Ecto neural progenitor cell (in vitro differentiated cells): ENCODE measurements around the gene DPF3.
"Not testable (repeated sequence)": the region's sequence is repeated elsewhere in the genome, so short reads cannot be mapped to it uniquely, and the experiment has no call there.

ENCODE experiments used
- DNase-seq: peaks from one replicate; pipeline ENCODE4 v3.0.0-alpha.2; 2018; ENCODE audit warnings: low spot score

Gene DPF3

DNA sequence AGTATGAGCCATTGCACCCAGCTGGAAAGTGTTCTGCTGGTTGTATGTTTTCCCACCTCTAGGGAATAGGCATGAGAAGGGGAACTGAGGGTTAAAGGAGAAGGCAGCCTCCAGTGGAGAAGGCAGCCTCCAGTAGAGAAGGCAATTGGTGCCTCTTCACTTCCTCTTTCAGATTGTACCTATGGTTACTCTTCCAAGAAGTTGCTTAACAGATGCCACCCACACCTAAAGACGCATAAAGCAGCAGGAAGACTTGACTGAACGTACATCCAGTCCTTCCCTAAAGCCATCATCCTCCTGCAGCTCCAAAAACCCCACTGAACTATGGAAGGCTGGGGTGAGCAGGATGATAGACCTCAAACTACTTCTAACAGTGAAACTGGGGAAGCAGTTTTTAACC lies 13.1 kb downstream of the DPF3 start:
- no peak for DNase-seq

DNA sequence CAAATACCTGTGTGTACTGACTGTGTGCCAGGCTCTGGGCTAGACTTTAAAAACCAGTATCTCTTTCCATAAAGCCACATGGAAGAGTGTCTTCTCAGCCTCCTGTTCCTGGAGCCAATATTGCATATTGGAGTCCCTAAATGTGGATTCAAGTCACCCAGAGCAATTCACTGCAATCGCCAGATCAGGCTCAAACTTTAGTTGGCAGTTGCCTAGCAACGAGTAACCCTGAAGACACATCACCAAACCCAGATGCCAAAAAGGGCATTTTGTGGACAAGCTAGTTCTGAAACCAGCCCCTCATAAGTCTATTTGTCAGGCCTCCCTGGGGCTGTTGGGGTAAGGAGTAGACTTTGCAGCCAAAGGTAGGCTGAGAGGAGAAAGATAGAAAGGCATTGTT lies 13.7 kb downstream of the DPF3 start:
- no peak for DNase-seq

DNA sequence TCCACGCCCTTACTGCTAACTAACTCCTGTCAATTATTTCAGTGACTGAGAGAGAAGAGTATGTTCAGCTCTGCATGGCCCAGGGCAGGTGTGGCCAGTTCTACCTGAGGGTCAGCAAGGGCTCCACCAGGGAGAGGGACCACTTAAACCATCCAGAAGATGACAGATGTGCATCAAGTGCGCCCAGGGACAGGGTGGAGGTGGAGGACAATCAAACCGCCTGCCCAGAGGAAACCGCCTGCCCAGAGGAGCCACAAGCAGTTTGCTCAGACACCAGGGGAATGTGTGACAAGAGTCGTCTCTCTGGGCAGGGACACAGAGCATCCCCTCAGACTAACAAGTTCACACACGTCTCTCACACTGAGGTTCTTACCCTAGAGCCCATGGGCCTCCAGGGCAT lies 14.5 kb downstream of the DPF3 start:
- no peak for DNase-seq

DNA sequence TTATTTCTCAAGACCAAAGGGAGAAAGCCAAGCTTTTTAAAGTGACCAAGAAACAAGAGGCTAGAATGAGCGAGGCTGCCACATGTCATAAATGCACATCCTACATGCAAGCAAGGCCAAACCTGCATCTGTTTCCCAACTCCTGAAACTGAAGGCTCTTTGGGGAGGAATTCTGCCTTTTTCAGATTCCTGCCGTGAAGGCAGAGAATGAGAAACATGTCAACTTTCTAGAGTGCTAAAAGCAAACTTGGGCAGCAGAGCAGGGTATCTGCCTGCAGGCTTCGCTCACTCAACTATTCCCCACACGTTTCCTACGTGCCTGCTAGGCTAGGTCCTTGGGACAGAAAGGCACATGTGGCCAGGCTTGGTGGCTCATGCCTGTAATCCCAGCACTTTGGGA lies 15.2 kb downstream of the DPF3 start:
- DNase-seq: no peak

DNA sequence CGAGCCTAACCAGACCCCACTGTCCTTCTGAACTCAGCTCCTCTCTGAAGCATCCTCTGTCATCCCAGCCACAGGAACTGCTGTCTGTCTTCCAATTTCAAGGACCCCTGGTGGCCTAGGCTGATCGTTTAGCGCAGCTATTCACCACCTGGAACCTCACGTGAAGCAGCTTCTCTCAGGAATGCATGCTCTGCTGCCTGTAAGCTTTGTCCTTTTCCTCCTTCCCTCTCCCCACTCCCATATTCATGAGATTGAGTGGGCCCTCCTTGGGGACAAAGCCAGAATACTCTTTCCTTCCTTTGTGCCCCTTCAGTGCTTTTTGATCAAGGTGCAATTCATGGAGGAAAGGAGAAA lies 17.2 kb downstream of the DPF3 start:
- no peak for DNase-seq

DNA sequence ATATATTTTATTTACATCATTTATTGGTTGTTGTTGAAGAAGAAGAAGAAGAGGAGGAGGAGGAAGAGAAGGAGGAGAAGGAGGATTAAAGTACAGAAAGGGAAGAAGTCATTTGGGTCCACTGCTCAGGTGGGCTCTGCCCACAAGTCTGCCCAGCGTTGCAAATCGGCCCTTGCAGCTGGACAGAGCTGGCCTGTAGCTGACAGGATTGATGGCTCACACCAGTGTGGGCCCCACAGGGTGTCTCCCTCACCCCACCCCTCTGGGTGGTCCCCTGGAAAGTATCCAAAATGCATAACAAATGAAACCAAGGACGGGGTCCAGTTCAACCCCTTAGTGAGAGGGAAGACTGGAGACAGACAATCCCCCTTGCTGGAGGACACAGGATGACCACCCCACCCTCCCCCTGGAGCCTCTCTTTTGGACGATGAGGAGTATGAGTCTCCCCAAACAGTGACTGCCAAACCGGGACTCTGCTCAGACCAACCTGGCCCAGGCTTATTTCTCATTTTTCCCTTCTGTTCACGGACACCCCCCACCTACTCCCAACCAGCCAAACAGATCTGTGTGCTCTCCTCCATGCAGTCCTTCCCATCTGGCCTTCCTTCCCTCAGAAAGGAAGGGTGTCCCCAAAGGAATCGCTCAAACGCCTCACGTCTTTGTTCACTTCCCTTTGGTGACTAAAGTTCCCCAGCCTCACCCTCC lies 17.7 kb downstream of the DPF3 start:
- DNase-seq: no peak

DNA sequence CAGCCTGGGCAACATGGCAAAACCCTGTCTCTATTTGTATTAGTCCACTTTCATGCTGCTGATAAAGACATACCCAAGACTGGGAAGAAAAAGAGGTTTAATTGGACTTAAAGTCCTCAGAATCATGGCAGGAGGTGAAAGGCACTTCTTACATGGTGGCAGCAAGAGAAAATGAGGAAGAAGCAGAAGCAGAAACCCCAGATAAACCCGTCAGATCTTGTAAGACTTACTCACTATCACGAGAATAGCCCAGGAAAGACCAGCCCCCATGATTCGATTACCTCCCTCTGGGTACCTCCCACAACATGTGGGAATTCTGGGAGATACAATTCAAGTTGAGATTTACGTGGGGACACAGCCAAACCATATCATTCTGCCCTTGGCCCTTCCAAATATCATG lies 23.0 kb downstream of the DPF3 start:
- not testable (repeated sequence) for DNase-seq

DNA sequence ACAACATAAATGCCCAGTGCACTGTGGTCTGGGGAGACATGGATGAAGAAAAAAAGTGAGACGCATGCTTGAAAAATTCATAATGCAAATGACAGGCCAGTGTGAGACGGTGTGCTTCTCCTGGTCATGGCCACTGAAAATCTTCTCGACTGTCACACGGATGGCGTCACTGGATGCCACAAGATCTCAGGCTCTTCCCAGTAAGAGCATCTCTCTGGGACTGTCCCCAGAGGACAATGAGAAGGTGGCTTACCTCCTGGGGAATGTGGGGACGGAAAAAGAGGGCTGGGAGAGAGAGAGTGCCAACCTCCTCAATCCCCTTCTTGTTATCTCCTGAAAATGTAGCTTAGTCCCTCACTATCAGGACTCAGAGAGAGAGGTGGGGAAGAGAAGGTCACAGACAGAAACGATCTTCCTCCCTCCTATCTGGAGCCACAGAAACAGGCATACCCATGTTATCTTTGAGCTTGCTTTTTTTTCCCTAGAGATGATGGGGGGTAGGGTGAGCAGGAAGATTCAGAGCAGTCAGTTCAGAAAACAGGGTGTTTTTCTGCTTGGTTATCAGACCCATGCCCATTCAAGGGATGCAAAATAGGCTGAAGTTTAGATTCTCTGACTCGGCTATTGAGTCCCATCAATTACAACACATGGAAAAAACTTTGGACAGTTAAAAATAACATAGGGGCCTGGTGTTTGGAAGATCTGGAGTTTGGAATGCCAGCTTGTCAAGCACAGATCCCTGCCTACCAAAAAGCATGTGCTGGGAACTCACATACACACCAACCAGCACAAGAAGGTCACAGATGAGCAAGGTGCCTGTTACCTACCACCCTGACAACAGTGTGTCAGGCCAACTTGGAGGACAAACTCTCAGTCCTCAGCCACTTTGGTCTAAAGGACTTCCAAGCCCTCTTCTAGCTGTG lies 24.2 kb downstream of the DPF3 start:
- no peak for DNase-seq

DNA sequence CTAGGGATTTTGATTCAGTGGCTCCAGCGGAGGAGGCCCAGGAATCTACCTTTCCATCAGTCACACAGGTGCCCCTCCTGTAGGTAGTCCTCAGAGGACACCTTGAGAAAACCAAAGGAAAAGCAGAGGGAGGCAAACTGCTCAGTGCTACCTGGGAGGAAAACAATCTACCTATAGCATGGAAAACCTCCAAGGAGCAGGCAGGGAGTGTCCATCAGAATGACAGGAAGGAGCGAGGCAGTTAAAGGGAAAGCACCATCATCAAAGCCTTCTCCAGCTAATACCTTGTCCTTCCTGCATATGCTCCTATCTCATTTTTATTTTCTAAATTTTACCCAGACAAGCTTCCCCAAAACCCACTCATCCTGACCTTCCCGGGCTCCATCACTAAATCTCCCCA lies 25.4 kb downstream of the DPF3 start:
- DNase-seq: no peak

DNA sequence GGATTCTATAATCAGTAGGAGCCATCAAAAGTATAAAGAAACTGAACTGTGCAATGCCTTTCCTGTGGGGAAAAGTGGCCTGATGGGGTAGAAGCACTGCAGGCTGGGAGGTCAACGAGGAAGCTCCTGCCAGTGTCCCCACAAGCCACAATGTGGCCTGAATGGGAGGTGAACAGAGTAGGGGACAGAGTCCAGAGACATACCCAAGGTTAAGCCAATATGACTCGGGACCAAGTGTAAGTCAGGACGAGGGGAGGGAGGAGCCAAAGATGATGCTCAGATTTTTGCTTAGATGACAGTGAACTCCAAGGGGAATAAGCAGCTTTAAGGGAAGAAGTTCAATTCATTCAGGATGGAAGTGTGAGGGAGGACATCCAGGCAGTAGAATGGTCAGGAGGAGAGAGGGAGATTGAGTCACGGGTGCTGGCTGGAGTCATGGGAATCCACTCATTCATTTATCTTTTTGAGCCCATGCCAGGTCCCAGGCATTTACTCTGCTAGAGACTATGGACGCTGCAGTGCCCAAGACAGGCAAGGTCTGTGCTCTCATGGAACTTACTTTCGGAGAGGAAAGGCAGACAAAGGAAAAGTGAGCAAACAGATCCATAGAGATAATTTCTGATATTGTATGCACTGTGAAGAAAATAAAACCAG lies 29.1 kb downstream of the DPF3 start:
- DNase-seq: no peak

DNA sequence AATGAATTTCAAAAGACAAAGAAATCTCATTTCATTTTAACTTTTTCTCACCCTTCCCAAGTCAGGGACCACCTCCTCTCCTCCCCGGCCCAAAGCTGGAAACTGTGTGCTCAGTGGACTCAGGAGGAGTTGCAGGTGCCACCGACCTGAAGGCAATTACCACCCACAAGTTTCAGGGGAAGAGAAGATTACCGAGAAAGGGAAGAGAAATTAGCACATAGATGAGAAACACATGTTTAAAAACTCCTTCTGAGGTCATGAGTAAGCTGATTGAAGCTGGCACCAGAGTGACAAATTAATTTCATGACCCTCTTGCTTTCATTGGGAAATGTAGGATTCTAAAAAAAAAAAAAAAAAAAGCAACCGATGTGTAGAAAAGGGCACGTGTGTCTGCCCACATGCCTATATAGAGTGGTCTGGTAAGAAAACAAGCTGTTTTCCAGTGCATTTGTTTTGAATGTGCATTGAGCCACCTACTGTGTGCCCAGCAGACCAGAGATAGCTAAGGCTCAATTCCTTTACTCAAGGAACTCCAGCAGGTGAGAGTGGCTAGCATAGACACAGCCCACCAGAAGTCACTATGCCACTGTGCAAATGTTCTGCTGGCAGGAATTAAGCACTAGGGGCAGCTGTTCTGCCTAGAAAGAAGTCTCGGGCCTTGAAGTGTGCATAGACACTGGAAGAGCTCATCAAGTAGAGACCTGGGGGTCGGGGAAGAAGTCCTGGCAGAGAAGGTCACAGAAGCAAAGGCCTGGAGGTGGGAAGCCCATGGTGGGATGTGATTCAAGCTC lies 30.5 kb downstream of the DPF3 start:
- DNase-seq: no peak

DNA sequence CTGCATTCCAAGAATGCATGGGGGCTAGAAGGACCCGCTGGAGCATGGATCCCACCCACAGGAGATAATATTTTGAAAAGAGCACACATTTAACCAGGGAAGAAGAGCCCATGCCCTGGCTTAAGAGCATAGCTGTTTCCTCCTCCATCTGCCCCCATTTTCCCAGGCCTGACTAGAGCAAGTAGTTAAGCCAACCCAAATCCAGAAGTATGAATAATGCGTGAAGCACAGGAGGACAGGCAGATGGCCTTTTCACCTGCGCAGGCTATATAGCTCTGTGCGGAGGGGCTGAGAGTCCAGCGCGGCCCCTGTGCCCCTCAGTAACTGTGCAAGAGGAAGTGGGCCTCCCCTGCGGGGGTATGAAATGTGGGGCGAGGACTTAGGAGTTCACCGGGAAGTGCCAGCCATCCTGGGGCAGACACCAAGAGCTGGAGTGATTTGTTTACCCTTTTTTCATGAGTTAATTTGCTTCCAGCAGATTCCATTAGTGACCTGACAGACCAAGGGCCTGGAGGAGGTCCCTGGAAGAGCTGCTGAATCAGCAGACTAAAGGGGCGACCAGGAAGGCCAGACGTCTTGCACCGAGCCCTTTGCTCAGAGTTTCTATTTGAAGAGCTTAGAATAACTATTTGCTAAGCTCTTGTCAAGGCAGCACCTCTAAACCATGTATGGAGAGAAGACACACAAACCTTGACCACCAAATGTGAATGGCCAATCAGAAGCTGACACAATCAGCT lies 37.2 kb downstream of the DPF3 start:
- DNase-seq: no peak

DNA sequence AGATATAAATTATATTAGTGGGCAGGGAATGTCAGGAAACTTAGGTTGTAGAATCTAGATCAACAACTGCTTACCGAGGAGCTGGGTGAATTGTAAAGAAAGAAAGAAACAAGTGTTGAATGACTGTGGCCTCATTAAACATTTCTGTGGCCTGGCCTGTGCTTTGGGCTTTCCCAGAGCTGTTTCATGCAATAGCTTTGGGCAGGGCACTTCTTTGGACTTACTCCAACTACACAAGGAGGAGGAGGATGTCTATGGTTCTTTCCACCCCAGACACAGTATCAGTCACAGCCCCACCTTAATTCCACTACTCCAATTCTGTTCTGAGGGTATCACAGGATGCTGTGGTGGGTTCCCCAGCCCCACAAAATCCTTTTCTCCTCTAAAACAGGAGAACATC lies 38.0 kb downstream of the DPF3 start:
- no peak for DNase-seq

DNA sequence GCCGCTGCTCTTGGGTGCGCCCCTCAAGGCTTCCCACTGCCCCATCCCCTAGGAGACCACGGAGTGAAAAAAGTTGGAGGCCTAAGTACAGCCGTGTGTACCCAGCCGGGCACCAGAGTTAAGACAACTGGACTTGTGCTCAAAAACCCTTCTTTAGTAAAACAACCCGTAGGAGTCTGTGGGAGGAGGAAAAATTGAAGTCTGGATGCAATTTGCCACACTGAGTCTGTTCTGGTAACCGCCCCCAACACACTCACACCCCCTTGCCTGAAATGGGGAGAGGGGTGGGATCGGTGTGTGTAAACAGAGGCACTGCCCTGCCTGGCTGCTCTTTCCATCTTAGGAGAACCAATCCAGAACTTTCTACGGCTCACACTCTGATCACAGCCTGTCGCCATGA lies 41.7 kb downstream of the DPF3 start:
- no peak for DNase-seq

DNA sequence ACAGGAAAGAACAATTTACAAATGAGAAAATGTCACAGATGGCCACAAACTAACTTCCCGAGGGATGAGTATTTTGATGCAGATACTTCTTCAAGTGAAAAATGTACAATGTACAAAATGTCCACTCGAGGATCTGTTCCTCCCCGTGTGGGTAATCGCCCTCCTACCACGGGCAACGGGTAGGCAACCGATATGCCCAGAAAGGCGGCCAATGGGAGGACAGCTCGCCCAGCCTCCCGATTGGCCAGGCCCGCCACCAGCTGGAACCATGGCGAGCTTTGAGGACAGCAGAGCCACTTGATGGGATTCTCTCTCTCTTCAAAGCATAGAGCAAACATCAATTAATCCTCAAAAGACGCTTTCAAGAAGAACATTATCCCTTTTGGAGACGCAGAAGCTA lies 42.3 kb downstream of the DPF3 start:
- DNase-seq: no peak

DNA sequence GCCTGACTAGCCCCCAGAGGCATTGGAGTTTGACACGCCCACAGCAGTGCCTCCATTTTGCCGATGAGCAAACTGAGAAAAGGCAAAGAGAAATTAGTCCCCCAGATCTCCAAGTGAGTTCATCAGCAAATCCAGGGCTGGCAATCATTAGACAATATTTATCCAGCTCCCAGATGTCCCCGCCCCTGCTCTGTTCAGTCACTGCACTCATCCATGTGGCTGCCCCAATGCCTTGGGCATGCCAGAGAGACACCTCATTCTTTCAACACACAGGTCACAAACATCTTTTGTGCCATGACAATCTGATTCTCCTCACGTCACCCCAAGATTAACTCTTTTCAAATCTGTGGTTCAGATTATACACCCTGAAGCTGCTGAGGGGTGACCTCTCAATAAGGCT lies 43.5 kb downstream of the DPF3 start:
- DNase-seq: no peak

DNA sequence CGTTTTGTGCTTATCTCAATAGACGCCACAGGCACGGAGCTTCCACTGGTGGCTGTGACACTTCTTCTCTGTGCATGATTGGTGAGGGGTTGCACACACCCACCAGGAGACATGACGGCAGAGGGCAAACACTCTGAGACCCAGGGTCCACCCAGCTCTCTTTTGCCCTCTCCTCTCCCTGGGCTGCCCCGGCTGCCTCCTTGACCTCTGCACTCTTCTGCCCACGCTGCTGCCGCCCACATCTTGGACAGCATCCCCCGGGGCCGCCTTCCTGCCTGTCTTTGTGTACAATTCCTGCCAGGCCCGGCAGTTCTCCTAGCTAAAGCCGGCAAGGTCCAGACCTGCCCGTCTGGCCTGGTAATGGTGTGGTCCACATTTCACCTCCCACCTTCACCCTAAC lies 44.7 kb downstream of the DPF3 start:
- no peak for DNase-seq

DNA sequence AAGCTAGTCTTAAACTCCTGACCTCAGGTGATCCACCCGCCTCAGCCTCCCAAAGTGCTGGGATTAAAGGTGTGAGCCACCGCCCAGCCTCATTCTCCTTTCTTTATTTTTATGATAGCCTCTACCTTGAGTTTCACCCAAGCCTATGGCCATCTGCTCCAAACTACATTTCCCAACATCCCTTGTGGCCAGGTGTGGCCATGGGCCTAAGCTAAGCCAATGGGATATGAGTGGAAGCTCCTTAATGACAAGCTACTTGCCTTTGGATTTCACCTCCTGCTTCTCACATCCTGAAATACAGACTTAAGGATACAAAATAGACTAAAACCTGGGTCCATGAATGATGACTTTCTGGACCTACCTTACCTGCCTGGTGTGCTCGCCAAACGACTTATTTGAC lies 46.2 kb downstream of the DPF3 start:
- no peak for DNase-seq

DNA sequence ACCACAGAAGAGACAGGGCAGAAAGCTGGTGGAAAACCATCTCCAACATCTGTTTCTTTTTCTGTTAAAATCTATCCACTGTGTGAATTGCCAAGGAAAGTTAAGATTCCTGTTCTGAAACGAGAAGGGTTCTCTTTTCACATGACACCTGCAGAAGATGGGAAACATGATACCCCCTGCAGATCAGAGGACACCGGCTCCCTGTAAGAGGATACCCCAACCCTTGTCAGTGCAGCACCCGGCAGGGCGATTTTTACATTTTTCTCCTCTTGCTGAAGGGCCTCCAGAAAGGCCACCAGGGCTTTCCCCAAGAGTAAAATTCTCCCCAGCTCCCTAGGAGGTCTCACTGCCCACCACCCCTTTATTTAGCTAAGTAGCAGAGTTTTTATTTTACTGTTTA lies 48.2 kb downstream of the DPF3 start:
- no peak for DNase-seq

DNA sequence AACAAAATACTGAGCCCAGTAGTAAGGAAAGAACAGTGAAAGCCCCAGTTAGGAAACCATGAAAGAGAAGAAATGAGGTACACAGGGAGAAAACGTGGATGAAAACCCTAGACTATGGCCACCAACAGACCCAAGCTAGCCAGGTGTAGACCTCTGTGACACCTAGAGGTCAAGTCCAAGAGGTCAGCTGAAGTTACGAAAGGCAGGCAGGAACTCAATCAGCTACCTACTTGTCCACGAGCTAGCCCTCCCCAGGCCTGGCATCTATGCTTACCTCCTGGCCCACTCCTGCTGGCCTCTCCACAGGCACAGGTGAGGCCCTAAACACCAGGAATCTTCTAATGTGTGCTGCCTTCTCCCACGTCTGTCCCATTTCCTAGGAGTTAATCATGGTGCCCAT lies 48.7 kb downstream of the DPF3 start:
- no peak for DNase-seq

DNA sequence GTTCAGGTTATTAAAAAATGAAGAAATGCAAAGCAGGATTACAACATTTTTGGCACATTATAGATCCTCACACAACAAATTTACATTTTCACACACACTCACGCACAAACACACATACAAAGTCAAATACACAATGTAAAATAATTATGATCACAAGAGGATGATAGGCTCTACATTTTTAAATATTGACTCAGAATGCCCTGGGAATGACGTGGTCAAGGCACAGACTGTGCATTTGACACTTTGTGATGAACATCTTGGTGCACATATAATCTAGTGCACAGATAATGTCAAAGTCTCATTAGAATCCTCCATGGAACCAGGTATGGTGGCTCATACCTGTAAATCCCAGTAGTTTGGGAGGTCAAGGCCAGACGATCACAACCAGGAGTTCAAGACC lies 49.4 kb downstream of the DPF3 start:
- no peak for DNase-seq
